Measurements from ENCODE around the gene TSPAN9.

- TF ChIP-seq POLR2A (IDR thresholded peaks at IDR 0.05) (no peak), CTCF (IDR thresholded peaks at IDR 0.05) (no peak), EP300 (IDR thresholded peaks at IDR 0.05) (no peak), POLR2AphosphoS5 (IDR thresholded peaks at IDR 0.05) (no peak)
These were observed 100.7 kb downstream of the TSPAN9 start for GRCh38 chr12:3177778-3178425.

Measured in suprapubic skin (tissue), 4 donors.